ENCODE measurements around the gene POLD3.

The POLD3 gene

GRCh38 chr11:74644081-74644480 is 51.7 kb downstream of the POLD3 start:
- no peak for FAIRE-seq
- DNase-seq (ENCODE audit: insufficient read length, low spot score), result no peak
- TF ChIP-seq, protein P1, sequence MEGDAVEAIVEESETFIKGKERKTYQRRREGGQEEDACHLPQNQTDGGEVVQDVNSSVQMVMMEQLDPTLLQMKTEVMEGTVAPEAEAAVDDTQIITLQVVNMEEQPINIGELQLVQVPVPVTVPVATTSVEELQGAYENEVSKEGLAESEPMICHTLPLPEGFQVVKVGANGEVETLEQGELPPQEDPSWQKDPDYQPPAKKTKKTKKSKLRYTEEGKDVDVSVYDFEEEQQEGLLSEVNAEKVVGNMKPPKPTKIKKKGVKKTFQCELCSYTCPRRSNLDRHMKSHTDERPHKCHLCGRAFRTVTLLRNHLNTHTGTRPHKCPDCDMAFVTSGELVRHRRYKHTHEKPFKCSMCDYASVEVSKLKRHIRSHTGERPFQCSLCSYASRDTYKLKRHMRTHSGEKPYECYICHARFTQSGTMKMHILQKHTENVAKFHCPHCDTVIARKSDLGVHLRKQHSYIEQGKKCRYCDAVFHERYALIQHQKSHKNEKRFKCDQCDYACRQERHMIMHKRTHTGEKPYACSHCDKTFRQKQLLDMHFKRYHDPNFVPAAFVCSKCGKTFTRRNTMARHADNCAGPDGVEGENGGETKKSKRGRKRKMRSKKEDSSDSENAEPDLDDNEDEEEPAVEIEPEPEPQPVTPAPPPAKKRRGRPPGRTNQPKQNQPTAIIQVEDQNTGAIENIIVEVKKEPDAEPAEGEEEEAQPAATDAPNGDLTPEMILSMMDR (IDR thresholded peaks at IDR 0.05; ENCODE audit: insufficient read depth, missing control alignments), result no peak

GRCh38 chr11:74646215-74646614 is 53.8 kb downstream of the POLD3 start:
- DNase-seq (ENCODE audit: insufficient read length, low spot score), result no peak
- TF ChIP-seq, protein P1 (IDR thresholded peaks at IDR 0.05; ENCODE audit: insufficient read depth, missing control alignments), result no peak
- FAIRE-seq, result no peak

DNA sequence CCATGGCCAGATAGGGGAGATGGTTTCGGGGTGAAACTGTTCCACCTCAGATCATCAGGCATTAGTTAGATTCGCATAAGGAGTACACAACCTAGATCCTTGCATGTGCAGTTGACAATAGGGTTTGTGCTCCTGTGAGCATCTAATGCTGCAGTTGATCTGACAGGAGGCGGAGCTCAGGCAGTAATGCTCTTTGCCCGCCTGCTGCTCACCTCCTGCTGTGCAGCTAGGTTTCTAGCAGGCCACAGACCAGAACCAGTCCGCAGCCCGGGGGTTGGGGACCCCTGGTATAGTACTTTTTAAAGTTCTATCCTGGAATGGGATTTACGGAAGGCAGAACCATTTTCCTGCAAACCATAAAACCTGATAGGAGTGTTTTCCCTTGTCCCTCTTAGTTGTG is 54.6 kb downstream of the POLD3 start:
- FAIRE-seq, result no peak
- DNase-seq (ENCODE audit: insufficient read length, low spot score), result no peak
- TF ChIP-seq, protein P1 (IDR thresholded peaks at IDR 0.05; ENCODE audit: insufficient read depth, missing control alignments), result no peak

DNA sequence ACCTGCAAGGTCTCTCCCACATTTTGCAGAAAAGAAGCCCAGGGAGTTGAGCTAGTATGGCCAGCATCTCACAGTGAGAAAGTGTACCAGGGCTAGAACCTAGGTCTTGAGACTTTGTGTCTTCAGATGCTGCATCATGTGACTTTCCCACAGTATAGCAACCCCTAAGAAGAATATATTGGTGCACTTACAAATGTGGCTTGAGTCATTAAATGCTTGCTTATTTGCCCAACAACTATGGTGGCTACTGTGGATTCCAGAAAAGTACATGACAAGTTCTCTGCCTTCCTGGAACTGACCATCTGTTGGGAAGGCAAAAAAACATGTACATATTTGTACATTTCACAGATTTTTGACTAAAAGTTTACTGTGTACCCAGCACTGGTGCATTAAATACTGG is 55.0 kb downstream of the POLD3 start:
- FAIRE-seq (no peak), DNase-seq (ENCODE audit: insufficient read length, low spot score) (no peak)
- TF ChIP-seq, protein P1 (IDR thresholded peaks at IDR 0.05; ENCODE audit: insufficient read depth, missing control alignments), result no peak

- DNase-seq (ENCODE audit: insufficient read length, low spot score) (no peak), FAIRE-seq (no peak)
- TF ChIP-seq, protein P1 (IDR thresholded peaks at IDR 0.05; ENCODE audit: insufficient read depth, missing control alignments), result no peak
These were observed 55.4 kb downstream of the POLD3 start for GRCh38 chr11:74647831-74648230.

- DNase-seq (ENCODE audit: insufficient read length, low spot score) (no peak), FAIRE-seq (no peak)
- TF ChIP-seq, protein P1 (IDR thresholded peaks at IDR 0.05; ENCODE audit: insufficient read depth, missing control alignments), result no peak
These were observed 56.5 kb downstream of the POLD3 start for GRCh38 chr11:74648894-74649293.

DNA sequence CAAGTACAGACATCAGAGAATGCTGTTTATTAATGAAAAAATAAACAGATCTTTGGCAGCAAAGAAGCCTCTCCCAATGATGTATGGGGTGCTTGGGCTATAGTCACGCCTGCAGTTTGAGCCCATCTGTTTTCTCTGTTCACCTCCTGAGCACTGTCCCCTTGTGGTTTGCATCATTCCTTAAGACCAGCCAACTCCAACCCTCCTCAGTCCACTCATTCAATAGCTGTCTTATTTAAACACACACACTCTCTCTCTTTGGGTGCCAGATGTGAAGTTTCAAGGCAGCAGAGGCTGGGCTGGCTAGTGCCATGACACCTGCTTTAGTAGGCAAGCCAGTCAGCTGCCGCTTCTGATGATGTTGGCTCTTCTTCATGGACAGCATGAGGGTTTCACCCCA is 58.1 kb downstream of the POLD3 start:
- TF ChIP-seq, protein P1 (IDR thresholded peaks at IDR 0.05; ENCODE audit: insufficient read depth, missing control alignments), result no peak
- FAIRE-seq (no peak), DNase-seq (ENCODE audit: insufficient read length, low spot score) (no peak)
